SIG-M5 (cell line): Measurements from ENCODE around the gene FIG4.
"Not testable (repeated sequence)": the region's sequence is repeated elsewhere in the genome, so short reads cannot be mapped to it uniquely, and the experiment has no call there.

Experiments used
- DNase-seq: peaks from one replicate; lab custom pipeline; 2025; lab: John Stamatoyannopoulos, UW

The FIG4 gene

GRCh38 chr6:109854541-109855308, 163.6 kb downstream of the FIG4 start:
- no peak for DNase-seq

GRCh38 chr6:109855476-109856040, 164.5 kb downstream of the FIG4 start:
- DNase-seq: not testable (repeated sequence)

GRCh38 chr6:109861946-109862345, 170.8 kb downstream of the FIG4 start:
- no peak for DNase-seq

- DNase-seq: no peak
These were observed 173.0 kb downstream of the FIG4 start for GRCh38 chr6:109864050-109864449.

- no peak for DNase-seq
These were observed 174.9 kb downstream of the FIG4 start for GRCh38 chr6:109865968-109866367.

- DNase-seq: no peak
These were observed 176.2 kb downstream of the FIG4 start for GRCh38 chr6:109867009-109867969.

- DNase-seq: no peak
These were observed 176.9 kb downstream of the FIG4 start for GRCh38 chr6:109867970-109868358.

GRCh38 chr6:109869398-109870088, 178.4 kb downstream of the FIG4 start:
- DNase-seq: not testable (repeated sequence)

GRCh38 chr6:109870089-109870410, 179.0 kb downstream of the FIG4 start:
- no peak for DNase-seq

GRCh38 chr6:109872549-109872948, 181.5 kb downstream of the FIG4 start:
- DNase-seq: no peak

- no peak for DNase-seq
These were observed 182.0 kb downstream of the FIG4 start for GRCh38 chr6:109872968-109873545.

- DNase-seq: no peak
These were observed 183.0 kb downstream of the FIG4 start for GRCh38 chr6:109874086-109874485.

GRCh38 chr6:109874621-109875020, 183.5 kb downstream of the FIG4 start:
- no peak for DNase-seq
